Hepatocyte (in vitro differentiated cells): Measurements from ENCODE around the gene KCNQ4. TPM values are rescaled to one million over a fixed set of nuclear protein-coding genes. Genes with fewer than 3 reads are reported as not detected.

Experiments
- DNase-seq: peaks from one replicate; pipeline ENCODE4 v3.0.0-alpha.2; 2016; ENCODE audit warnings: low spot score
- H2AFZ ChIP-seq: fragments of 200-600 bp; sonication (generic); 2 replicates; pipeline ENCODE4 v1.6.0; 2016; ENCODE audit warnings: antibody characterized with exemption, mild to moderate bottlenecking
- H3K27ac ChIP-seq: fragments of 200-600 bp; sonication (generic); 2 replicates; pipeline ENCODE4 v1.5.1; 2016; ENCODE audit warnings: mild to moderate bottlenecking
- H3K27me3 ChIP-seq: fragments of 200-600 bp; sonication (generic); 2 replicates; pipeline ENCODE4 v1.6.1; 2016
- H3K36me3 ChIP-seq: fragments of 200-600 bp; sonication (generic); replicated peaks from 2 replicates; pipeline ENCODE4 v1.5.1; 2016; ENCODE audit warnings: low read depth; ENCODE audit not compliant: insufficient read depth
- H3K4me1 ChIP-seq: fragments of 200-600 bp; sonication (generic); 2 replicates; pipeline ENCODE4 v1.5.1; 2016; ENCODE audit warnings: mild to moderate bottlenecking, moderate library complexity; ENCODE audit not compliant: insufficient read depth
- H3K4me2 ChIP-seq: fragments of 200-600 bp; sonication (generic); 2 replicates; pipeline ENCODE4 v1.6.0; 2016
- H3K4me3 ChIP-seq: fragments of 200-600 bp; sonication (generic); 2 replicates; pipeline ENCODE4 v1.5.1; 2016; ENCODE audit warnings: mild to moderate bottlenecking
- H3K79me2 ChIP-seq: fragments of 200-600 bp; sonication (generic); 2 replicates; pipeline ENCODE4 v1.6.0; 2017; ENCODE audit warnings: mild to moderate bottlenecking
- H3K9me2 ChIP-seq: fragments of 200-600 bp; sonication (generic); replicated peaks from 2 replicates; pipeline ENCODE4 v1.6.0; 2017; ENCODE audit warnings: mild to moderate bottlenecking; ENCODE audit not compliant: insufficient read depth
- H3K9me3 ChIP-seq: fragments of 200-600 bp; sonication (generic); 2 replicates; pipeline ENCODE4 v1.5.1; 2016; ENCODE audit warnings: low read depth, mild to moderate bottlenecking
- H4K20me1 ChIP-seq: fragments of 200-600 bp; sonication (generic); 2 replicates; pipeline ENCODE4 v1.6.0; 2016; ENCODE audit warnings: mild to moderate bottlenecking; ENCODE audit not compliant: insufficient read depth, poor library complexity, severe bottlenecking
- CTCF ChIP-seq: fragments of 200-600 bp; sonication (generic); IDR thresholded peaks from 2 replicates; pipeline ENCODE4 v1.5.1; 2016; ENCODE audit warnings: antibody characterized with exemption, mild to moderate bottlenecking; ENCODE audit not compliant: poor library complexity
- EZH2 ChIP-seq: fragments of 200-600 bp; sonication (generic); IDR thresholded peaks from 2 replicates; pipeline ENCODE4 v1.6.1; 2016; ENCODE audit warnings: antibody characterized with exemption, mild to moderate bottlenecking, borderline replicate concordance
- EZH2phosphoT487 ChIP-seq: fragments of 200-600 bp; sonication (generic); IDR thresholded peaks from one replicate; pipeline ENCODE4 v1.6.1; 2018; ENCODE audit warnings: antibody characterized with exemption, mild to moderate bottlenecking, low read depth, moderate library complexity; ENCODE audit not compliant: unreplicated experiment, severe bottlenecking
- WGBS: methylation state at CpG from one replicate; pipeline ENCODE4 v1.1.6; 2016; ENCODE audit warnings: low lambda C conversion rate; ENCODE audit errors: missing lambda C conversion rate; 5-methylcytosine and 5-hydroxymethylcytosine counted together
- polyA plus RNA-seq: library from polyadenylated mRNA; unstranded; fragments of >200 nt; fragmentation: Nextera tagmentation; extraction: Ambion mirVana; gene quantifications from 2 replicates; pipeline ENCODE4 v1.2.1, GENCODE V29; 2016
- total RNA-seq: library from RNA; depleted of rRNA; stranded (reverse); fragments of >200 nt; gene quantifications from 2 replicates; pipeline ENCODE4 v1.2.3, GENCODE V29; 2014

KCNQ4 gene
- total and polyA plus RNA-seq, 2 experiments from 2014 or later, result not detected

- no peaks in the 10 kb centered on the region for H3K9me2 ChIP-seq
- H3K27me3 ChIP-seq, result no peaks in the 10 kb centered on the region
- DNase-seq, result no peak
- H3K79me2 ChIP-seq, result no peaks in the 10 kb centered on the region
- H3K36me3 ChIP-seq, result no peaks in the 10 kb centered on the region
- 87% methylated on average over 15 of the region's 15 CpGs for WGBS
- TF ChIP-seq CTCF, result no peak
- no peak for TF ChIP-seq EZH2phosphoT487
- no peak for TF ChIP-seq EZH2
- H3K9me3 ChIP-seq, result no peaks in the 10 kb centered on the region
- no peaks in the 10 kb centered on the region for H4K20me1 ChIP-seq
- H3K4me1 ChIP-seq, result no peaks in the 10 kb centered on the region
- no peak overlapping the region for H3K4me2 ChIP-seq
- H3K4me3 ChIP-seq, result no peak overlapping the region
- H3K27ac ChIP-seq, result no peak overlapping the region
- no peak overlapping the region for H2AFZ ChIP-seq
Measured at GRCh38 chr1:40838980-40839942, 55.7 kb downstream of the KCNQ4 start.

- no peak overlapping the region for H3K27ac ChIP-seq
- no peaks in the 10 kb centered on the region for H3K79me2 ChIP-seq
- H3K27me3 ChIP-seq, result no peaks in the 10 kb centered on the region
- H3K4me2 ChIP-seq, result no peak overlapping the region
- no peak for DNase-seq
- 99% methylated on average over 5 of the region's 5 CpGs for WGBS
- H3K9me3 ChIP-seq, result no peaks in the 10 kb centered on the region
- H2AFZ ChIP-seq, result no peak overlapping the region
- no peak for TF ChIP-seq CTCF
- TF ChIP-seq EZH2phosphoT487, result no peak
- no peak for TF ChIP-seq EZH2
- no peaks in the 10 kb centered on the region for H4K20me1 ChIP-seq
- H3K9me2 ChIP-seq, result no peaks in the 10 kb centered on the region
- no peaks in the 10 kb centered on the region for H3K36me3 ChIP-seq
- H3K4me1 ChIP-seq, result no peaks in the 10 kb centered on the region
- H3K4me3 ChIP-seq, result no peak overlapping the region
Measured at GRCh38 chr1:40839943-40840335, 56.4 kb downstream of the KCNQ4 start.

GRCh38 chr1:40840526-40841323 lies 57.1 kb downstream of the KCNQ4 start:
- Histone ChIP-seq H2AFZ (no peak overlapping the region), H3K4me1 (no peaks in the 10 kb centered on the region), H4K20me1 (no peaks in the 10 kb centered on the region), H3K9me3 (no peaks in the 10 kb centered on the region), H3K27me3 (no peaks in the 10 kb centered on the region), H3K27ac (no peak overlapping the region), H3K4me3 (no peak overlapping the region), H3K9me2 (no peaks in the 10 kb centered on the region), H3K79me2 (no peaks in the 10 kb centered on the region), H3K4me2 (no peak overlapping the region), H3K36me3 (no peaks in the 10 kb centered on the region)
- DNase-seq, result no peak
- TF ChIP-seq CTCF, result no peak
- no peak for TF ChIP-seq EZH2phosphoT487
- no peak for TF ChIP-seq EZH2
- 80% methylated on average over 6 of the region's 6 CpGs for WGBS
